HG03521 (cell line): ENCODE results near the gene WTAP.

Experiments used
- ATAC-seq: cut with Tn5 transposase; IDR thresholded peaks from one replicate; pipeline ENCODE4 v1.9.1; 2021; ENCODE audit warnings: mild to moderate bottlenecking, moderate library complexity; ENCODE audit not compliant: unreplicated experiment

Gene WTAP

GRCh38 chr6:159801935-159802334, 74.6 kb downstream of the WTAP start:
- no peak for ATAC-seq

- no peak for ATAC-seq
Observed at GRCh38 chr6:159804504-159804903, 77.2 kb downstream of the WTAP start.

GRCh38 chr6:159805440-159806020, 78.2 kb downstream of the WTAP start:
- ATAC-seq: no peak
